IMR-90 (cell line): Measurements from ENCODE around the gene PRKCB. TPM values are rescaled to one million over a fixed set of nuclear protein-coding genes. Genes with fewer than 3 reads are reported as not detected.

Source experiments
- ATAC-seq: fragments of 200-7000 bp; cut with Tn5 transposase; 2 replicates; pipeline ENCODE4 v1.9.1; 2020; ENCODE audit warnings: low read depth, mild to moderate bottlenecking, moderate library complexity
- BruUV-seq: library from RNA; stranded (reverse); fragments of 400-500 nt; replicated peaks from 2 replicates; lab custom pipeline; 2021; lab: Mats Ljungman, UMichigan
- CTCF ChIA-PET: fragments of 300-600 bp; formaldehyde crosslinking; extraction: SDS; loops from one replicate; lab custom pipeline; 2021; ENCODE audit warnings: antibody characterized with exemption; lab: Yijun Ruan, JAX
- POLR2A ChIA-PET: fragments of 300-600 bp; sonication (Branson Sonifier 250); formaldehyde crosslinking; loops from one replicate; lab custom pipeline; 2022; ENCODE audit warnings: antibody characterized with exemption; ENCODE audit not compliant: unreplicated experiment; lab: Charles Lee
- DNase-seq: peaks from one replicate; pipeline ENCODE4 v3.0.0; 2013
- H2AFZ ChIP-seq: replicated peaks from 2 replicates; pipeline ENCODE3; 2013; ENCODE audit warnings: low read length, mild to moderate bottlenecking; ENCODE audit not compliant: poor library complexity
- H2AK5ac ChIP-seq: 2 replicates; pipeline ENCODE4 v1.6.1; 2013; ENCODE audit warnings: low read depth, low read length, inconsistent platforms
- H2AK9ac ChIP-seq: replicated peaks from 2 replicates; pipeline ENCODE3; 2013; ENCODE audit warnings: mild to moderate bottlenecking, low read depth, low read length, moderate library complexity; ENCODE audit not compliant: poor library complexity
- H2BK120ac ChIP-seq: 2 replicates; pipeline ENCODE4 v1.6.1; 2013; ENCODE audit warnings: low read depth, low read length, inconsistent platforms
- H2BK15ac ChIP-seq: 3 replicates; pipeline ENCODE4 v1.6.1; 2013; ENCODE audit warnings: low read depth, low read length, inconsistent platforms
- H2BK20ac ChIP-seq: 2 replicates; pipeline ENCODE4 v1.6.1; 2013; ENCODE audit warnings: low read depth, mild to moderate bottlenecking, inconsistent platforms, low read length, moderate library complexity
- H2BK5ac ChIP-seq: 2 replicates; pipeline ENCODE4 v1.6.1; 2013; ENCODE audit warnings: mild to moderate bottlenecking, low read depth, low read length, inconsistent platforms; ENCODE audit not compliant: poor library complexity, severe bottlenecking
- H3K14ac ChIP-seq: replicated peaks from 2 replicates; pipeline ENCODE4 v1.6.1; 2013; ENCODE audit warnings: low read depth, low read length, inconsistent platforms
- H3K18ac ChIP-seq: 2 replicates; pipeline ENCODE4 v1.6.1; 2013; ENCODE audit warnings: low read depth, low read length, control low read depth
- H3K23ac ChIP-seq: 2 replicates; pipeline ENCODE4 v1.6.1; 2013; ENCODE audit warnings: low read depth, low read length, inconsistent platforms
- H3K27ac ChIP-seq: 2 replicates; pipeline ENCODE4 v1.5.1; 2013; ENCODE audit warnings: mild to moderate bottlenecking, control low read depth, low read length; ENCODE audit not compliant: insufficient read depth
- H3K27me3 ChIP-seq: 2 replicates; pipeline ENCODE4 v1.6.1; 2013; ENCODE audit warnings: low read length; ENCODE audit not compliant: control insufficient read depth, insufficient read depth
- H3K36me3 ChIP-seq: 2 replicates; pipeline ENCODE4 v1.6.1; 2013; ENCODE audit warnings: low read length, mixed read lengths; ENCODE audit not compliant: control insufficient read depth, insufficient read depth
- H3K4ac ChIP-seq: 2 replicates; pipeline ENCODE4 v1.6.1; 2013; ENCODE audit warnings: low read depth, low read length, inconsistent platforms
- H3K4me1 ChIP-seq: 2 replicates; pipeline ENCODE4 v1.6.1; 2013; ENCODE audit warnings: low read length, mixed read lengths; ENCODE audit not compliant: control insufficient read depth, insufficient read depth
- H3K4me2 ChIP-seq: 2 replicates; pipeline ENCODE4 v1.6.1; 2013; ENCODE audit warnings: low read depth, mild to moderate bottlenecking, control low read depth, low read length, moderate library complexity
- H3K4me3 ChIP-seq: 2 replicates; pipeline ENCODE4 v1.5.1; 2013; ENCODE audit warnings: low read depth, mild to moderate bottlenecking, control low read depth, low read length, moderate library complexity; ENCODE audit not compliant: insufficient read depth
- H3K56ac ChIP-seq: 2 replicates; pipeline ENCODE4 v1.6.1; 2013; ENCODE audit warnings: low read length, inconsistent platforms; ENCODE audit not compliant: insufficient read depth; ENCODE audit errors: extremely low read depth
- H3K79me1 ChIP-seq, 2 experiments: 2 replicates each; pipeline ENCODE4 v1.6.1; 2013; ENCODE audit warnings: low read length in 2 of 2, inconsistent platforms in 1 of 2, low read depth in 1 of 2
- H3K9ac ChIP-seq: 2 replicates; pipeline ENCODE4 v1.6.1; 2013; ENCODE audit warnings: low read depth, low read length, control low read depth
- H3K9me1 ChIP-seq: 2 replicates; pipeline ENCODE4 v1.6.1; 2013; ENCODE audit warnings: low read length, inconsistent platforms; ENCODE audit not compliant: insufficient read depth
- H3K9me3 ChIP-seq: 2 replicates; pipeline ENCODE4 v1.6.1; 2013; ENCODE audit warnings: low read length; ENCODE audit not compliant: control insufficient read depth, insufficient read depth
- H4K20me1 ChIP-seq: 2 replicates; pipeline ENCODE4 v1.6.1; 2013; ENCODE audit warnings: low read length, inconsistent platforms; ENCODE audit not compliant: insufficient read depth
- H4K5ac ChIP-seq: 2 replicates; pipeline ENCODE4 v1.6.1; 2013; ENCODE audit warnings: mild to moderate bottlenecking, low read depth, low read length, control low read depth
- H4K8ac ChIP-seq, 2 experiments: 2 replicates each; pipeline ENCODE4 v1.6.1; 2013; ENCODE audit warnings: low read depth in 2 of 2, low read length in 2 of 2, control low read depth in 1 of 2, inconsistent platforms in 1 of 2
- H4K91ac ChIP-seq: 2 replicates; pipeline ENCODE4 v1.6.1; 2013; ENCODE audit warnings: low read depth, low read length, inconsistent platforms; ENCODE audit not compliant: insufficient read depth
- BHLHE40 ChIP-seq: fragments of 150-350 bp; IDR thresholded peaks from 2 replicates; pipeline ENCODE4 v1.6.1; 2016; ENCODE audit warnings: mild to moderate bottlenecking, low read depth, low read length
- CEBPB ChIP-seq: IDR thresholded peaks from 2 replicates; pipeline ENCODE4 v1.6.1; 2012; ENCODE audit warnings: low read depth, low read length, improper control_type of control experiment
- CHD1 ChIP-seq: IDR thresholded peaks from 2 replicates; pipeline ENCODE4 v1.6.1; 2012; ENCODE audit warnings: low read depth, low read length, improper control_type of control experiment
- CTCF ChIP-seq: conservative IDR thresholded peaks from 2 replicates; pipeline ENCODE4 v1.5.1; 2012; ENCODE audit warnings: mild to moderate bottlenecking, low read depth, low read length, improper control_type of control experiment
- ELK1 ChIP-seq: fragments of 150-350 bp; IDR thresholded peaks from 2 replicates; pipeline ENCODE4 v1.6.1; 2016; ENCODE audit warnings: low read depth, mild to moderate bottlenecking, low read length, moderate library complexity, borderline replicate concordance
- FOS ChIP-seq: fragments of 150-350 bp; IDR thresholded peaks from 2 replicates; pipeline ENCODE4 v1.6.1; 2016; ENCODE audit warnings: low read depth, low read length
- MAFK ChIP-seq: IDR thresholded peaks from 2 replicates; pipeline ENCODE4 v1.6.1; 2012; ENCODE audit warnings: low read depth, low read length, improper control_type of control experiment
- MAZ ChIP-seq: IDR thresholded peaks from 2 replicates; pipeline ENCODE4 v1.6.1; 2012; ENCODE audit warnings: low read depth, mild to moderate bottlenecking, low read length, improper control_type of control experiment, moderate library complexity, borderline replicate concordance
- MXI1 ChIP-seq: IDR thresholded peaks from 2 replicates; pipeline ENCODE4 v1.6.1; 2012; ENCODE audit warnings: low read depth, mild to moderate bottlenecking, low read length, moderate library complexity, borderline replicate concordance
- NFE2L2 ChIP-seq: fragments of 150-350 bp; IDR thresholded peaks from 2 replicates; pipeline ENCODE4 v1.6.1; 2016; ENCODE audit warnings: low read depth, mild to moderate bottlenecking, low read length
- POLR2A ChIP-seq: IDR thresholded peaks from 2 replicates; pipeline ENCODE4 v1.6.1; 2012; ENCODE audit warnings: mild to moderate bottlenecking, low read depth, low read length
- RAD21 ChIP-seq: IDR thresholded peaks from 2 replicates; pipeline ENCODE4 v1.6.1; 2012; ENCODE audit warnings: low read length, improper control_type of control experiment
- RCOR1 ChIP-seq: IDR thresholded peaks from 2 replicates; pipeline ENCODE4 v1.6.1; 2012; ENCODE audit warnings: mild to moderate bottlenecking, low read length, improper control_type of control experiment; ENCODE audit not compliant: insufficient replicate concordance
- RFX5 ChIP-seq: IDR thresholded peaks from 2 replicates; pipeline ENCODE4 v1.8.0; 2012; ENCODE audit warnings: low read depth, mild to moderate bottlenecking, low read length, moderate library complexity
- SMC3 ChIP-seq: fragments of 150-350 bp; IDR thresholded peaks from 2 replicates; pipeline ENCODE4 v1.6.1; 2016; ENCODE audit warnings: low read depth, mild to moderate bottlenecking, antibody characterized with exemption, low read length, moderate library complexity
- USF2 ChIP-seq: fragments of 150-350 bp; IDR thresholded peaks from 2 replicates; pipeline ENCODE4 v1.6.1; 2017; ENCODE audit warnings: mild to moderate bottlenecking, antibody characterized with exemption, low read length, low read depth
- dilution Hi-C: fragments of 300-500 bp; cut with HindIII; formaldehyde crosslinking; loops from one replicate; pipeline ENCODE4 v1.14.3; 2018; ENCODE audit warnings: low sequenced_read_pairs; ENCODE audit not compliant: unreplicated experiment
- in situ Hi-C: fragments of 300-500 bp; cut with MboI; formaldehyde crosslinking; loops from 3 replicates; pipeline ENCODE4 v1.14.3; 2019; ENCODE audit warnings: low sequenced_read_pairs, inconsistent platforms, mixed read lengths
- intact Hi-C: fragments of 100-400 bp; cut with micrococcal nuclease; formaldehyde crosslinking; loops from 2 replicates; pipeline ENCODE4 v1.10.0; 2022
- polyA plus RNA-seq, 3 experiments: library from polyadenylated mRNA; depleted of rRNA; stranded (reverse); fragments of >200 nt; gene quantifications; 2 replicates each; pipeline ENCODE4 v1.2.3, GENCODE V29; 2012; ENCODE audit warnings: low replicate concordance in 1 of 3
- total RNA-seq: library from RNA; depleted of rRNA; stranded (reverse); fragments of >200 nt; gene quantifications from 2 replicates; pipeline ENCODE4 v1.2.3, GENCODE V29; 2012

The PRKCB gene
- total and polyA plus RNA-seq, 2 of the 4 experiments (the other 2 are of a cell fraction) = under 0.01 TPM; not detected in 1

- no peaks in the 10 kb centered on the region for H3K36me3 ChIP-seq
- H2AK5ac ChIP-seq = no peak overlapping the region
- no peak overlapping the region for H3K56ac ChIP-seq
- no peaks in the 10 kb centered on the region for H3K27me3 ChIP-seq
- H3K27ac ChIP-seq = no peak overlapping the region
- intact Hi-C loops (no loop called here), in situ Hi-C loops (no loop called here), dilution Hi-C loops (no loop called here)
- no peaks in the 10 kb centered on the region for H4K20me1 ChIP-seq
- no peak overlapping the region for H2AK9ac ChIP-seq
- no peak overlapping the region for H3K18ac ChIP-seq
- H3K4ac ChIP-seq = no peak overlapping the region
- no peak overlapping the region for H2BK20ac ChIP-seq
- H4K8ac ChIP-seq = no peak overlapping the region
- TF ChIP-seq POLR2A = no peak
- no peak for TF ChIP-seq RCOR1
- TF ChIP-seq MAZ = no peak
- no peak for TF ChIP-seq MXI1
- no peak for TF ChIP-seq MAFK
- no peak for TF ChIP-seq CTCF
- no peak for TF ChIP-seq CHD1
- no peak for TF ChIP-seq RAD21
- no peak for TF ChIP-seq ELK1
- TF ChIP-seq BHLHE40 = no peak
- no peak for TF ChIP-seq RFX5
- no peak for TF ChIP-seq CEBPB
- no peak for TF ChIP-seq FOS
- no peak for TF ChIP-seq USF2
- no peak for TF ChIP-seq NFE2L2
- no peak for TF ChIP-seq SMC3
- H3K4me2 ChIP-seq = no peak overlapping the region
- ATAC-seq (no peak), DNase-seq (no peak)
- no peaks in the 10 kb centered on the region for H3K4me1 ChIP-seq
- no peak overlapping the region for H2BK15ac ChIP-seq
- H3K9me1 ChIP-seq = no peaks in the 10 kb centered on the region
- H4K91ac ChIP-seq = no peak overlapping the region
- H2BK120ac ChIP-seq = no peak overlapping the region
- BruUV-seq = no TSS peak
- CTCF ChIA-PET = no interaction called here
- H4K5ac ChIP-seq = no peak overlapping the region
- no peak overlapping the region for H3K9ac ChIP-seq
- H3K23ac ChIP-seq = no peak overlapping the region
- H3K14ac ChIP-seq = no peak overlapping the region
- H3K4me3 ChIP-seq = no peak overlapping the region
- POLR2A ChIA-PET = no interaction called here
- no peaks in the 10 kb centered on the region for H3K9me3 ChIP-seq
- no peak overlapping the region for H2AFZ ChIP-seq
- H2BK5ac ChIP-seq = no peak overlapping the region
- no peaks in the 10 kb centered on the region for H3K79me1 ChIP-seq
Observed at GRCh38 chr16:23895052-23895451, 59.3 kb downstream of the PRKCB start.
